A549 treated with CpdA at 1 μM for 4 hours (cell line): ENCODE measurements around the gene CHST5. TPM values are rescaled to one million over a fixed set of nuclear protein-coding genes. Genes with fewer than 3 reads are reported as not detected.

Experiments
- total RNA-seq: library from RNA; stranded (reverse); fragments of 200-300 nt; extraction: Qiagen RNA extraction; gene quantifications from 5 replicates; pipeline ENCODE4 v1.2.3, GENCODE V29; 2022; ENCODE audit warnings: low read depth

The CHST5 gene
- 0.03 TPM in 1 of 5 replicates, not detected in the others for total RNA-seq

GRCh38 chr16:75535901-75536300 is at the start of gene CHST5:
TSS of gene CHST5 (minus strand) at chr16:75536108. CDS start at chr16:75530384, 5,724 bp downstream.

GRCh38 chr16:75566040-75566757 is 30.3 kb upstream of the CHST5 start, which contains the start of gene GABARAPL2:
TSS of gene GABARAPL2 (plus strand) at chr16:75566379. CDS start at chr16:75566487, 108 bp downstream.

GRCh38 chr16:75555707-75556430 is 20.0 kb upstream of the CHST5 start, which contains the start of gene TMEM231:
TSS of gene TMEM231 (minus strand) at chr16:75556252. CDS start at chr16:75556209, 43 bp downstream.

GRCh38 chr16:75495076-75495674 is 40.7 kb downstream of the CHST5 start, which contains the start of gene CHST6:
TSS of gene CHST6 (minus strand) at chr16:75495441. CDS start at chr16:75479828, 15,613 bp downstream.

Other genes with a start within 250 kb of the CHST5 start
- 49.2 to 60.7 TPM (median 55.9 TPM) in 5 replicates for gene CFDP1, start 102.6 kb downstream of the CHST5 start, total RNA-seq
- 14.3 to 17.5 TPM (median 15.3 TPM) in 5 replicates for gene TMEM170A, start 71.4 kb downstream of the CHST5 start, total RNA-seq
- gene CHST6, start 40.7 kb downstream of the CHST5 start, total RNA-seq = 0.07 to 0.22 TPM (median 0.16 TPM) in 5 replicates
- gene TMEM231, start 20.1 kb upstream of the CHST5 start, total RNA-seq = 7.6 to 9.2 TPM (median 9.0 TPM) in 5 replicates
- 87.4 to 98.5 TPM (median 92.0 TPM) in 5 replicates for gene GABARAPL2, start 30.3 kb upstream of the CHST5 start, total RNA-seq
- gene ADAT1, start 87.2 kb upstream of the CHST5 start, total RNA-seq = 31.8 to 44.5 TPM (median 36.9 TPM) in 5 replicates
- gene KARS1, start 111.6 kb upstream of the CHST5 start, total RNA-seq = 170 to 175 TPM (median 174 TPM) in 5 replicates
- gene TERF2IP, start 111.7 kb upstream of the CHST5 start, total RNA-seq = 39.6 to 44.8 TPM (median 42.5 TPM) in 5 replicates
- gene CPHXL2, start 140.9 kb upstream of the CHST5 start, total RNA-seq = not detected in 5 replicates
- not detected in 5 replicates for gene DUXB, start 165.4 kb upstream of the CHST5 start, total RNA-seq
- not detected in 5 replicates for gene CPHXL, start 190.4 kb upstream of the CHST5 start, total RNA-seq